ENCODE measurements around the gene HSD17B4. TPM values are rescaled to one million over a fixed set of nuclear protein-coding genes. Genes with fewer than 3 reads are reported as not detected.

Gene HSD17B4
- total and polyA plus RNA-seq, 9 of the 15 experiments (the other 6 are each of a cell fraction or from before 2014, with no cell fraction given), result 50.6 to 187 (median 94.6) TPM

DNA sequence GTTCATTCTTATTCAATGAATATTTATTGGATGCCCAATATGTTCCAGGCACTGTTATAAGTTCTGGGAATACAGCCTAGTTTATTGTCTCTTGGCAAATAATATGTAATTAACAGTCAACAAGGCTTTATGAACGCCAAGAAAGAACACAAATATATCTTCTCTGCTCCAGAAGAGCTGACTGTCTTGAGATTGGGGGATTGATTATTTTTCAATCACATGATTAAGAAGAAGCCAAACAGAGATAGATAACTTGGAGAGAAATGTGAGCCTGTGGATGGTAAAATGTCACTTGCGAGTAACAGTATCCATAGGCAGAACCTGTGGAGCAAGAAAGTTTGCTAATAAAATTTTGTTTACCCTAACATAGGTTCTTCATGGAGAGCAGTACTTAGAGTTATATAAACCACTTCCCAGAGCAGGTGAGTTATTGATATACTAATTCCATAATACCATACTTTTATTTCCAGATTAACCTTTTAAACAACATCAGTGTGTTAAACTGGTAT is 49.4 kb downstream of the HSD17B4 start:
- Histone ChIP-seq H3K4me1 (replicated peaks in 1 of 2; ENCODE audit: control insufficient read depth in 2 of 2, insufficient read depth in 2 of 2, low read length in 2 of 2) (no peaks in the 10 kb centered on the region), H3K9ac (ENCODE audit: insufficient read depth in 1 of 2, low read depth in 2 of 2, low read length in 2 of 2) (no peak overlapping the region), H3K9me3 (replicated peaks; ENCODE audit: control insufficient read depth, insufficient read depth, low read depth, low read length) (peaks cover 5% of the 10 kb centered on the region), H3K4me2 (ENCODE audit: insufficient read depth, low read length) (no peak overlapping the region), H3K27me3 (ENCODE audit: control insufficient read depth in 2 of 2, insufficient read depth in 2 of 2, low read length in 2 of 2) (no peaks in the 10 kb centered on the region), H4K20me1 (replicated peaks; ENCODE audit: control insufficient read depth, insufficient read depth, low read length) (no peaks in the 10 kb centered on the region), H3K4me3 (no peak overlapping the region), H3K79me2 (ENCODE audit: control insufficient read depth, insufficient read depth, low read length) (no peaks in the 10 kb centered on the region), H3K27ac (ENCODE audit: extremely low read depth, low read depth, low read length) (no peak overlapping the region), H3K9me1 (ENCODE audit: control insufficient read depth, insufficient read depth, low read length) (no peaks in the 10 kb centered on the region), H3K36me3 (ENCODE audit: control insufficient read depth, insufficient read depth, low read length) (peaks cover 7% of the 10 kb centered on the region; the same call in 1 of the 3 replicates), H2AFZ (ENCODE audit: low read depth, low read length) (no peak overlapping the region)
- in situ Hi-C loops (cut with MboI), result no loop called here
- ChIA-PET CTCF (ENCODE audit: low intra/inter-chr PET ratio) (no interaction called here), POLR2A (interaction anchor here (0.8 kb wide), 1 partner anchor 32 kb away, joined by 3 read pairs; no protein-coding TSS in a partner anchor)
- 73% methylated on average over 2 of the region's 2 CpGs for WGBS (ENCODE audit: insufficient coverage, low coverage, missing lambda C conversion rate)
- no peak for DNase-seq (ENCODE audit: extremely low read depth in 1 of 4, low spot score in 3 of 4)
- TF ChIP-seq HCFC1 (IDR thresholded peaks at IDR 0.05; ENCODE audit: low read depth, low read length) (no peak), ZNF217 (CRISPR knock-in tag; IDR thresholded peaks at IDR 0.05) (no peak)
- TF ChIP-seq, protein P1, sequence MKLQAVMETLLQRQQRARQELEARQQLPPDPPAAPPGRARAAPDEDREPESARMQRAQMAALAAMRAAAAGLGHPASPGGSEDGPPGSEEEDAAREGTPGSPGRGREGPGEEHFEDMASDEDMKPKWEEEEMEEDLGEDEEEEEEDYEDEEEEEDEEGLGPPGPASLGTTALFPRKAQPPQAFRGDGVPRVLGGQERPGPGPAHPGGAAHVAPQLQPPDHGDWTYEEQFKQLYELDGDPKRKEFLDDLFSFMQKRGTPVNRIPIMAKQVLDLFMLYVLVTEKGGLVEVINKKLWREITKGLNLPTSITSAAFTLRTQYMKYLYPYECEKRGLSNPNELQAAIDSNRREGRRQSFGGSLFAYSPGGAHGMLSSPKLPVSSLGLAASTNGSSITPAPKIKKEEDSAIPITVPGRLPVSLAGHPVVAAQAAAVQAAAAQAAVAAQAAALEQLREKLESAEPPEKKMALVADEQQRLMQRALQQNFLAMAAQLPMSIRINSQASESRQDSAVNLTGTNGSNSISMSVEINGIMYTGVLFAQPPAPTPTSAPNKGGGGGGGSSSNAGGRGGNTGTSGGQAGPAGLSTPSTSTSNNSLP (IDR thresholded peaks at IDR 0.05; ENCODE audit: borderline replicate concordance, low read depth, low read length), result no peak
- TF ChIP-seq, protein P2, sequence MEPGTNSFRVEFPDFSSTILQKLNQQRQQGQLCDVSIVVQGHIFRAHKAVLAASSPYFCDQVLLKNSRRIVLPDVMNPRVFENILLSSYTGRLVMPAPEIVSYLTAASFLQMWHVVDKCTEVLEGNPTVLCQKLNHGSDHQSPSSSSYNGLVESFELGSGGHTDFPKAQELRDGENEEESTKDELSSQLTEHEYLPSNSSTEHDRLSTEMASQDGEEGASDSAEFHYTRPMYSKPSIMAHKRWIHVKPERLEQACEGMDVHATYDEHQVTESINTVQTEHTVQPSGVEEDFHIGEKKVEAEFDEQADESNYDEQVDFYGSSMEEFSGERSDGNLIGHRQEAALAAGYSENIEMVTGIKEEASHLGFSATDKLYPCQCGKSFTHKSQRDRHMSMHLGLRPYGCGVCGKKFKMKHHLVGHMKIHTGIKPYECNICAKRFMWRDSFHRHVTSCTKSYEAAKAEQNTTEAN (CRISPR knock-in tag; IDR thresholded peaks at IDR 0.05), result no peak
- ATAC-seq, result no peak
- no peak for FAIRE-seq
- no TSS peak for BruUV-seq (replicated peaks)
- intact Hi-C loops (cut with micrococcal nuclease), result no loop called here
